HG02678 (cell line): ENCODE results near the gene OR11L1.

ENCODE experiments used
- ATAC-seq: cut with Tn5 transposase; IDR thresholded peaks from one replicate; pipeline ENCODE4 v1.9.1; 2021; ENCODE audit warnings: mild to moderate bottlenecking, moderate library complexity; ENCODE audit not compliant: unreplicated experiment

The OR11L1 gene

DNA sequence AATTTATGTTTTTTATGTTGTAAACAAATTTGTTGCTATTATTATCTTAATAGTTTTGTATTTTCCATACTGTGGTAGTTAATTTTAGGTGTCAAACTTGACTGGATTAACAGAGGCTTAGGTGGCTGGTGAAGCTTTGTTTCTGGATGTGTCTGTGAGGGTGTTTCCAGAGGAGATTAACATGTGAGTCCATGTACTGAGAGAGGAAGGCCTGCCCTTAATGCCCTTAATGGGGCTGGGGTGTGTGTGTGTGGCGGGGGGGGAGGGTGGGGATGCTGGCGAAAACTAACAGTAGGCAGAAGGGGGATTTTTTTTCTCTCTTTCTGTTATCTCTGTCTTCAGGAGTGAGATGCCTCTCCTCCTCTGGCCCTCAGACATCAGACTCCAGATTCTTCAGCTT is 19.6 kb downstream of the OR11L1 start:
- ATAC-seq: no peak

DNA sequence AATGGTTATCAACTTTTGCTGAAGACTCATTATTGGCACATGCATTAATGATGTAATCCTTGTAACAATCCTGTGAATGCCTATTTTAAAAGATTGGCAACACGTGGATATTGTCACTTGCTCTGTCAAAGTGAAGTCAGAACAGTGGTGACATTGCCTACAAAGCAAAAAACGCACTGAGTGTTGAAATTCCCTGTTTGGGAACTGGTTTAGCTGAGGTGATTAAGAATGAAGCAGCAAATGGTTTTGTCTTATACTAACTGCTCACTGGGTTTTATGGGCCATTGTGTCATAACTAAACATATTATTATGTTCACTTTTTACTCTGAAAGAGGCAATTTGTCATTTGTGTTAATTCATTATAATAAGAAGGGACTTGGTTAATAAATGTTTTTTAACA is 29.1 kb downstream of the OR11L1 start:
- ATAC-seq: no peak

DNA sequence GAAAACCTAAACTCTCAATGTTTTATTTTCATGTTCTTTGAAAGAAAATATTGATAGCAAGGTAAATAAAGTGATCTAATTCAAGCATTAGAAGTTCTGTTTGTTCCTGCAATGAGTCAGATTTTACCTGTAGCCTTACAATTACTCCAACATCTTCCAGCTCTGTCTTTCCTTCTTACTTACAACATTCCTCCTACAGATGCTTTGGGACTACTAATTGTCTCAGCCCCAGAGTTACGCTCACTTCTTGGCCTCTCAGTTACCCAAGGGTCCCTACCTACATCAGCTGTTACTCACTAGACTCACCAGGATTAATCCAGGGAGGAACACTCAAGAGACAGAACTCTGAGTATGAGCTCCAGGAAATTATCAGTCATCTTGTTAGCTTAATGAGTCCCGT is 44.2 kb downstream of the OR11L1 start:
- ATAC-seq: no peak
